K562 (cell line): ENCODE results near the gene MBOAT1. TPM values are rescaled to one million over a fixed set of nuclear protein-coding genes. Genes with fewer than 3 reads are reported as not detected.
A peak's percentile ranks its signal among the peaks of the same experiment; 100 is the strongest.

Source experiments
- CEBPB ChIP-seq: fragments of 450-650 bp; IDR thresholded peaks from 2 replicates; pipeline ENCODE4 v1.6.1; 2016; ENCODE audit warnings: missing genetic modification characterization, missing compliant biosample characterization
- COPS2 ChIP-seq: fragments of 450-650 bp; conservative IDR thresholded peaks from 2 replicates; pipeline ENCODE4 v1.6.1; 2016; ENCODE audit warnings: mild to moderate bottlenecking, moderate library complexity
- DEAF1 ChIP-seq: fragments of 450-650 bp; formaldehyde crosslinking; IDR thresholded peaks from 2 replicates; pipeline ENCODE4 v1.4.0; 2020; ENCODE audit warnings: mild to moderate bottlenecking, moderate library complexity
- ESRRA ChIP-seq: fragments of 450-650 bp; IDR thresholded peaks from 2 replicates; pipeline ENCODE4 v1.6.1; 2014; ENCODE audit warnings: low read depth, mild to moderate bottlenecking, moderate library complexity, borderline replicate concordance
- FOXJ3 ChIP-seq: sonication (generic); formaldehyde crosslinking; IDR thresholded peaks from 2 replicates; pipeline ENCODE4 v1.4.0; 2020; ENCODE audit warnings: mild to moderate bottlenecking, missing genetic modification reagents
- FOXM1 ChIP-seq, 2 experiments: fragments of 450-650 bp in 1 of 2; sonication (generic) in 1 of 2; formaldehyde crosslinking in 1 of 2; IDR thresholded peaks; 2 replicates each; pipeline versions ENCODE4 v1.6.1 to v1.9.0; 2017 to 2022; ENCODE audit warnings: low read depth in 2 of 2, mild to moderate bottlenecking in 2 of 2, missing genetic modification reagents in 1 of 2, moderate library complexity in 1 of 2
- GABPB2 ChIP-seq: fragments of 250-450 bp; sonication (Bioruptor Pico); conservative IDR thresholded peaks from 2 replicates; pipeline ENCODE4 v1.5.1; 2021; ENCODE audit warnings: mild to moderate bottlenecking
- MAFG ChIP-seq: fragments of 450-650 bp; conservative IDR thresholded peaks from 2 replicates; pipeline ENCODE4 v1.6.1; 2016; ENCODE audit warnings: missing genetic modification characterization, missing compliant biosample characterization
- MCM3 ChIP-seq: fragments of 450-650 bp; IDR thresholded peaks from 2 replicates; pipeline ENCODE4 v1.6.1; 2016
- NR4A1 ChIP-seq, 2 experiments: fragments of 250-450 bp in 1 of 2; fragments of 450-650 bp in 1 of 2; sonication (Bioruptor Pico) in 1 of 2; IDR thresholded peaks; 2 replicates each; pipeline versions ENCODE4 v1.4.0 to v1.6.1; 2016 to 2020; ENCODE audit warnings: mild to moderate bottlenecking in 2 of 2, missing compliant biosample characterization in 1 of 2, missing genetic modification characterization in 1 of 2, moderate library complexity in 1 of 2
- PHB2 ChIP-seq: fragments of 450-650 bp; IDR thresholded peaks from 2 replicates; pipeline ENCODE4 v1.6.1; 2017; ENCODE audit warnings: low read depth
- RB1 ChIP-seq: fragments of 450-650 bp; IDR thresholded peaks from 2 replicates; pipeline ENCODE4 v1.6.1; 2017; ENCODE audit warnings: low read depth, mild to moderate bottlenecking
- RBFOX2 ChIP-seq: fragments of 200-400 bp; formaldehyde crosslinking; IDR thresholded peaks from 2 replicates; pipeline ENCODE4 v1.6.1; 2017; ENCODE audit warnings: low read depth, mild to moderate bottlenecking, low read length, moderate library complexity
- SMARCB1 ChIP-seq: IDR thresholded peaks from 2 replicates; pipeline ENCODE4 v1.6.1; 2011; ENCODE audit warnings: improper control_type of control experiment, low read depth; ENCODE audit not compliant: insufficient read length
- XRCC4 ChIP-seq: IDR thresholded peaks from one replicate; pipeline ENCODE4 v1.6.1; 2011; ENCODE audit not compliant: insufficient read depth, insufficient read length; ENCODE audit errors: extremely low read depth
- ZBTB9 ChIP-seq: fragments of 450-650 bp; formaldehyde crosslinking; IDR thresholded peaks from 2 replicates; pipeline ENCODE4 v1.4.0; 2020; ENCODE audit warnings: mild to moderate bottlenecking, moderate library complexity
- ZFX ChIP-seq: sonication (generic); formaldehyde crosslinking; IDR thresholded peaks from 2 replicates; pipeline ENCODE4 v1.8.0; 2022; ENCODE audit warnings: mild to moderate bottlenecking, missing genetic modification reagents, moderate library complexity
- ZNF146 ChIP-seq: IDR thresholded peaks from one replicate; pipeline ENCODE4 v1.6.1; 2018; ENCODE audit warnings: missing compliant biosample characterization; ENCODE audit not compliant: unreplicated experiment
- ZNF217 ChIP-seq: sonication (generic); formaldehyde crosslinking; IDR thresholded peaks from 2 replicates; pipeline ENCODE4 v1.8.0; 2022; ENCODE audit warnings: mild to moderate bottlenecking, missing genetic modification reagents
- ZNF444 ChIP-seq: fragments of 250-450 bp; sonication (Bioruptor Pico); IDR thresholded peaks from 2 replicates; pipeline ENCODE4 v1.4.0; 2020; ENCODE audit warnings: mild to moderate bottlenecking, moderate library complexity
- ZNF511 ChIP-seq: sonication (generic); formaldehyde crosslinking; IDR thresholded peaks from 2 replicates; pipeline ENCODE4 v1.8.0; 2022; ENCODE audit warnings: mild to moderate bottlenecking, missing genetic modification reagents
- ZNF699 ChIP-seq: fragments of 250-450 bp; sonication (Bioruptor Pico); IDR thresholded peaks from 2 replicates; pipeline ENCODE4 v1.8.0; 2021; ENCODE audit warnings: mild to moderate bottlenecking, moderate library complexity; ENCODE audit not compliant: insufficient replicate concordance
- ZNF75A ChIP-seq: fragments of 450-650 bp; formaldehyde crosslinking; IDR thresholded peaks from 2 replicates; pipeline ENCODE4 v1.4.0; 2020; ENCODE audit warnings: mild to moderate bottlenecking
- polyA plus RNA-seq, 8 experiments: library from polyadenylated mRNA; depleted of rRNA in 4 of 8; stranded (reverse) in 5 of 8; unstranded in 3 of 8; fragments of >200 nt; fragmentation: Nextera tagmentation in 2 of 8; fragmentation: Illumina TruSeq in 1 of 8; extraction: Ambion mirVana in 2 of 8; extraction: Trizol in 1 of 8; gene quantifications; 2 replicates each; pipeline versions ENCODE4 v1.2.1 to v1.2.3, GENCODE V29; 2011 to 2014; ENCODE audit warnings: inconsistent platforms in 1 of 8, missing spikeins in 1 of 8
- total RNA-seq, 7 experiments: library from RNA; depleted of rRNA in 6 of 7; stranded (reverse); fragments of >200 nt in 6 of 7; fragmentation: Illumina TruSeq in 2 of 7; extraction: Trizol in 2 of 7; gene quantifications; 2 replicates each; pipeline versions ENCODE4 v1.2.1 to v1.2.3, GENCODE V29; 2011 to 2021; ENCODE audit warnings: low replicate concordance in 1 of 7
- TF ChIP-seq, protein P1 (sequence below): fragments of 450-650 bp; IDR thresholded peaks from 2 replicates; pipeline ENCODE4 v1.6.1; 2016; ENCODE audit warnings: borderline replicate concordance

Gene MBOAT1
- total and polyA plus RNA-seq, 9 of the 15 experiments (the other 6 are each of a cell fraction or from before 2014, with no cell fraction given) = 0.13 to 16.5 (median 10.3) TPM

DNA sequence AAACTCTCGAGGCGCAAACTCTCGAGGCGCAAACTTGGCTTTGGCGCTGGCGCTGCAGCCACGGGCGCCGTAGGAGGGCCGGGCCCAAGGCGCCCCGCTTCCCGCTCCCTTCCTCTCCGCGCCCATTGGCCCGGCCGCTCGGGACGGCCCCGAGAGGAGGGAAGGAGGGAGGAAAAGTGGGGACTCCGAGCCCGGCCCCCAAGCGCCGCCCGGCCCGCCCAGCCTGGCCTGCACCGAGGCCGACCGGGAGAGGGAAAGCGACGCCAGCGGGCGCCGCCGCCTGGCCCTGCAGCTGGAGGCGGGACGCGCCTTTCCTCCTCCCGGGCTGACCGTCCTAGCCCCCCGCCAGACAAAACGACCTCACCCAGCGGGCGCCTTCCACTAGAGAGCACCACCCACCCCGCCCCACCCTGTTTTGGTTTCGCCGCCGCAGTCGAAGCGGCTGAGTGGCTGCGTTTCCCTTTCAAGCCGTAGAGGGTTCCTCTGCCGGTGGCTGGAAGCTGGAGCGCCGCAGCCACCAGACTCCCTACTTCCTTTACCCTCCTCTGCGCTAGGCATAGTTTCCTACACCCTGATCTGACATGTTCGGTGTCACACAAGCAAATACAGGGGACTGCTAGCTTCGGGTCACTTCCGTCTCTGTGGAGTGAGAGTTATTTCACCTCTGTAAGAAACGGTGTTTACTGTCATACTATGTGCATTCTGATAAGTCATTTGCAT, at the start of gene MBOAT1 (continued):
- TF ChIP-seq, protein P1, sequence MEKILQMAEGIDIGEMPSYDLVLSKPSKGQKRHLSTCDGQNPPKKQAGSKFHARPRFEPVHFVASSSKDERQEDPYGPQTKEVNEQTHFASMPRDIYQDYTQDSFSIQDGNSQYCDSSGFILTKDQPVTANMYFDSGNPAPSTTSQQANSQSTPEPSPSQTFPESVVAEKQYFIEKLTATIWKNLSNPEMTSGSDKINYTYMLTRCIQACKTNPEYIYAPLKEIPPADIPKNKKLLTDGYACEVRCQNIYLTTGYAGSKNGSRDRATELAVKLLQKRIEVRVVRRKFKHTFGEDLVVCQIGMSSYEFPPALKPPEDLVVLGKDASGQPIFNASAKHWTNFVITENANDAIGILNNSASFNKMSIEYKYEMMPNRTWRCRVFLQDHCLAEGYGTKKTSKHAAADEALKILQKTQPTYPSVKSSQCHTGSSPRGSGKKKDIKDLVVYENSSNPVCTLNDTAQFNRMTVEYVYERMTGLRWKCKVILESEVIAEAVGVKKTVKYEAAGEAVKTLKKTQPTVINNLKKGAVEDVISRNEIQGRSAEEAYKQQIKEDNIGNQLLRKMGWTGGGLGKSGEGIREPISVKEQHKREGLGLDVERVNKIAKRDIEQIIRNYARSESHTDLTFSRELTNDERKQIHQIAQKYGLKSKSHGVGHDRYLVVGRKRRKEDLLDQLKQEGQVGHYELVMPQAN = no peak
- TF ChIP-seq CEBPB (no peak), ZNF217 (CRISPR knock-in tag) (no peak), SMARCB1 (no peak), FOXM1 (IDR thresholded peaks at IDR 0.05; ENCODE audit: low read depth) (no peak), FOXM1 (CRISPR knock-in tag; IDR thresholded peaks at IDR 0.05; ENCODE audit: low read depth) (no peak), MCM3 (no peak), RB1 (peak; percentile 74), ZNF511 (CRISPR knock-in tag) (0 out of 2 replicates have a peak, but pooled peaks have one; percentile 10), ZNF444 (CRISPR knock-in tag) (no peak), ZBTB9 (CRISPR knock-in tag) (no peak), COPS2 (no peak), ZNF699 (CRISPR knock-in tag) (no peak), DEAF1 (CRISPR knock-in tag) (no peak), NR4A1 (CRISPR knock-in tag; IDR thresholded peaks at IDR 0.05) (0 out of 2 replicates have a peak, but pooled peaks have one; percentile 4), NR4A1 (tag; IDR thresholded peaks at IDR 0.05) (no peak), ZNF146 (CRISPR knock-in tag) (no peak), XRCC4 (no peak), ESRRA (peak; percentile 58; the same call in 1 of the 2 replicates), ZNF75A (no peak), ZFX (peak; percentile 97), GABPB2 (CRISPR knock-in tag) (no peak), PHB2 (no peak), FOXJ3 (CRISPR knock-in tag) (no peak), MAFG (no peak), RBFOX2 (peak; percentile 91)
